Measurements from ENCODE around the gene PRKCQ. TPM values are rescaled to one million over a fixed set of nuclear protein-coding genes. Genes with fewer than 3 reads are reported as not detected.

Gene PRKCQ
- total RNA-seq, 2 experiments from 2014 or later: 32.9 to 39.0 TPM

GRCh38 chr10:6595499-6595898 is 15.4 kb upstream of the PRKCQ start:
- no peaks in the 10 kb centered on the region for H3K27me3 Mint-ChIP-seq
- H3K4me3 Mint-ChIP-seq: peak overlapping the region; percentile 46
- H3K9me3 Mint-ChIP-seq (ENCODE audit: low read depth): peaks cover 7% of the 10 kb centered on the region
- H3K36me3 Mint-ChIP-seq (ENCODE audit: low read depth): peaks cover 34% of the 10 kb centered on the region
- DNase-seq (no peak), ATAC-seq (no peak)
- peak overlapping the region; percentile 85 for H3K27ac Mint-ChIP-seq
- CTCF ChIA-PET: interaction anchor here (1.0 to 1.5 kb wide), 4 partner anchors 9 to 102 kb away, joined by 3 to 8 read pairs (median 4); no protein-coding TSS in a partner anchor
- H3K4me1 Mint-ChIP-seq: peaks cover 92% of the 10 kb centered on the region
- POLR2A ChIA-PET: no interaction called here
- intact Hi-C loops (cut with DNase I, micrococcal nuclease): loop anchor here in 1 of 2 experiments (10.0 kb wide), 1 partner anchor 541 kb away; no protein-coding TSS in a partner anchor

GRCh38 chr10:6593241-6593671 is 13.2 kb upstream of the PRKCQ start:
- ChIA-PET POLR2A (interaction anchor here (0.8 to 1.8 kb wide), 4 partner anchors 8 to 14 kb away, joined by 4 to 9 read pairs (median 6); no protein-coding TSS in a partner anchor), CTCF (interaction anchor here (1.2 to 2.8 kb wide), 8 partner anchors 9 to 55 kb away, joined by 4 to 12 read pairs (median 8); partner anchors contain the start of gene PRKCQ)
- peak; percentile 73 for ATAC-seq
- H3K4me1 Mint-ChIP-seq: peaks cover 92% of the 10 kb centered on the region
- no peaks in the 10 kb centered on the region for H3K27me3 Mint-ChIP-seq
- no peaks in the 10 kb centered on the region for H3K9me3 Mint-ChIP-seq (ENCODE audit: low read depth)
- peak overlapping the region; percentile 87 for H3K27ac Mint-ChIP-seq
- intact Hi-C loops (cut with DNase I, micrococcal nuclease): loop anchor here (2.0 to 10.0 kb wide), 3 partner anchors 14 to 538 kb away; no protein-coding TSS in a partner anchor
- peak; percentile 37 for DNase-seq
- peak overlapping the region; percentile 33 for H3K4me3 Mint-ChIP-seq
- H3K36me3 Mint-ChIP-seq (ENCODE audit: low read depth): peaks cover 41% of the 10 kb centered on the region

- CTCF ChIA-PET: interaction anchor here (1.1 to 2.8 kb wide), 8 partner anchors 8 to 56 kb away, joined by 3 to 12 read pairs (median 8); partner anchors contain the start of gene PRKCQ
- peak; percentile 63 for ATAC-seq
- Mint-ChIP-seq H3K36me3 (ENCODE audit: low read depth) (peaks cover 40% of the 10 kb centered on the region), H3K9me3 (ENCODE audit: low read depth) (no peaks in the 10 kb centered on the region), H3K4me1 (peaks cover 90% of the 10 kb centered on the region), H3K4me3 (peak overlapping the region; percentile 16), H3K27ac (peak overlapping the region; percentile 87), H3K27me3 (no peaks in the 10 kb centered on the region)
- no peak for DNase-seq
- intact Hi-C loops (cut with DNase I, micrococcal nuclease): loop anchor here (1.0 to 10.0 kb wide), 6 partner anchors 9 to 540 kb away; no protein-coding TSS in a partner anchor
- POLR2A ChIA-PET: interaction anchor here (1.2 to 1.8 kb wide), 2 partner anchors 9 to 15 kb away, joined by 4 to 8 read pairs; no protein-coding TSS in a partner anchor
Observed at GRCh38 chr10:6592080-6592479, 12.0 kb upstream of the PRKCQ start.

GRCh38 chr10:6591668-6592067 is 11.6 kb upstream of the PRKCQ start:
- ChIA-PET POLR2A (interaction anchor here (1.1 to 1.8 kb wide), 3 partner anchors 10 to 48 kb away, joined by 3 to 8 read pairs (median 5); no protein-coding TSS in a partner anchor), CTCF (interaction anchor here (0.7 to 2.1 kb wide), 7 partner anchors 11 to 57 kb away, joined by 3 to 8 read pairs (median 4); no protein-coding TSS in a partner anchor)
- Mint-ChIP-seq H3K4me1 (peaks cover 89% of the 10 kb centered on the region), H3K27me3 (no peaks in the 10 kb centered on the region), H3K9me3 (ENCODE audit: low read depth) (no peaks in the 10 kb centered on the region), H3K36me3 (ENCODE audit: low read depth) (peaks cover 40% of the 10 kb centered on the region), H3K27ac (peak overlapping the region; percentile 87), H3K4me3 (no peak overlapping the region)
- intact Hi-C loops (cut with DNase I, micrococcal nuclease): loop anchor here (1.0 to 10.0 kb wide), 6 partner anchors 8 to 539 kb away; no protein-coding TSS in a partner anchor
- no peak for DNase-seq
- no peak for ATAC-seq

GRCh38 chr10:6590100-6590499 is 10.0 kb upstream of the PRKCQ start:
- H3K36me3 Mint-ChIP-seq (ENCODE audit: low read depth): peaks cover 54% of the 10 kb centered on the region
- no peak for ATAC-seq
- ChIA-PET CTCF (interaction anchor here (0.6 to 1.7 kb wide), 3 partner anchors 9 to 180 kb away, joined by 3 to 7 read pairs (median 3); no protein-coding TSS in a partner anchor), POLR2A (interaction anchor here (1.2 kb wide), 1 partner anchor 17 kb away, joined by 4 read pairs; no protein-coding TSS in a partner anchor)
- intact Hi-C loops (cut with DNase I, micrococcal nuclease): loop anchor here (5.0 to 10.0 kb wide), 2 partner anchors 453 to 535 kb away; no protein-coding TSS in a partner anchor
- peaks cover 92% of the 10 kb centered on the region for H3K4me1 Mint-ChIP-seq
- DNase-seq: no peak
- no peak overlapping the region for H3K4me3 Mint-ChIP-seq
- H3K27me3 Mint-ChIP-seq: no peaks in the 10 kb centered on the region
- no peaks in the 10 kb centered on the region for H3K9me3 Mint-ChIP-seq (ENCODE audit: low read depth)
- H3K27ac Mint-ChIP-seq: peak overlapping the region; percentile 35

- ChIA-PET CTCF (interaction anchor here (1.0 to 1.7 kb wide), 3 partner anchors 9 to 179 kb away, joined by 3 to 4 read pairs (median 3); no protein-coding TSS in a partner anchor), POLR2A (interaction anchor here (0.7 to 1.2 kb wide), 2 partner anchors 18 to 212 kb away, joined by 3 to 4 read pairs; no protein-coding TSS in a partner anchor)
- ATAC-seq (no peak), DNase-seq (no peak)
- no peaks in the 10 kb centered on the region for H3K27me3 Mint-ChIP-seq
- H3K27ac Mint-ChIP-seq: peak overlapping the region; percentile 37
- peaks cover 59% of the 10 kb centered on the region for H3K36me3 Mint-ChIP-seq (ENCODE audit: low read depth)
- intact Hi-C loops (cut with DNase I, micrococcal nuclease): loop anchor here (5.0 to 10.0 kb wide), 5 partner anchors 315 to 775 kb away; partner anchors contain the start of gene GDI2 (in 1 of the 2)
- peaks cover 93% of the 10 kb centered on the region for H3K4me1 Mint-ChIP-seq
- no peak overlapping the region for H3K4me3 Mint-ChIP-seq
- no peaks in the 10 kb centered on the region for H3K9me3 Mint-ChIP-seq (ENCODE audit: low read depth)
Observed at GRCh38 chr10:6589287-6590094, 9.4 kb upstream of the PRKCQ start.

- intact Hi-C loops (cut with DNase I, micrococcal nuclease): loop anchor here in 1 of 2 experiments (10.0 kb wide), 3 partner anchors 314 to 774 kb away; partner anchors contain the start of gene GDI2
- DNase-seq: no peak
- Mint-ChIP-seq H3K4me3 (no peak overlapping the region), H3K27ac (peak overlapping the region; percentile 37), H3K36me3 (ENCODE audit: low read depth) (peaks cover 63% of the 10 kb centered on the region), H3K4me1 (peaks cover 91% of the 10 kb centered on the region), H3K9me3 (ENCODE audit: low read depth) (no peaks in the 10 kb centered on the region), H3K27me3 (no peaks in the 10 kb centered on the region)
- CTCF ChIA-PET: interaction anchor here (1.0 to 1.7 kb wide), 5 partner anchors 8 to 179 kb away, joined by 3 to 4 read pairs (median 4); no protein-coding TSS in a partner anchor
- no peak for ATAC-seq
- POLR2A ChIA-PET: interaction anchor here (0.7 to 1.2 kb wide), 2 partner anchors 18 to 211 kb away, joined by 3 to 4 read pairs; no protein-coding TSS in a partner anchor
Observed at GRCh38 chr10:6588845-6589244, 8.8 kb upstream of the PRKCQ start.

GRCh38 chr10:6588082-6588481 is 8.0 kb upstream of the PRKCQ start:
- DNase-seq: no peak
- Mint-ChIP-seq H3K4me1 (peaks cover 91% of the 10 kb centered on the region), H3K4me3 (no peak overlapping the region), H3K9me3 (ENCODE audit: low read depth) (no peaks in the 10 kb centered on the region), H3K27me3 (no peaks in the 10 kb centered on the region), H3K27ac (peak overlapping the region; percentile 56), H3K36me3 (ENCODE audit: low read depth) (peaks cover 67% of the 10 kb centered on the region)
- POLR2A ChIA-PET: no interaction called here
- ATAC-seq: no peak
- intact Hi-C loops (cut with DNase I, micrococcal nuclease): loop anchor here in 1 of 2 experiments (10.0 kb wide), 3 partner anchors 313 to 773 kb away; partner anchors contain the start of gene GDI2
- CTCF ChIA-PET: interaction anchor here (0.6 to 1.6 kb wide), 4 partner anchors 9 to 343 kb away, joined by 3 to 4 read pairs (median 4); no protein-coding TSS in a partner anchor

- intact Hi-C loops (cut with DNase I, micrococcal nuclease): loop anchor here in 1 of 2 experiments (10.0 kb wide), 3 partner anchors 312 to 772 kb away; partner anchors contain the start of gene GDI2
- ChIA-PET POLR2A (interaction anchor here (0.7 kb wide), 1 partner anchor 106 kb away, joined by 4 read pairs; no protein-coding TSS in a partner anchor), CTCF (interaction anchor here (0.7 to 1.7 kb wide), 8 partner anchors 10 to 597 kb away, joined by 3 to 8 read pairs (median 3); no protein-coding TSS in a partner anchor)
- DNase-seq (peak; percentile 56), ATAC-seq (peak; percentile 39)
- Mint-ChIP-seq H3K9me3 (ENCODE audit: low read depth) (no peaks in the 10 kb centered on the region), H3K36me3 (ENCODE audit: low read depth) (peaks cover 81% of the 10 kb centered on the region), H3K4me3 (peak overlapping the region; percentile 89), H3K27me3 (no peaks in the 10 kb centered on the region), H3K27ac (peak overlapping the region; percentile 97), H3K4me1 (peaks cover 91% of the 10 kb centered on the region)
Observed at GRCh38 chr10:6586501-6586900, 6.4 kb upstream of the PRKCQ start.

GRCh38 chr10:6583447-6583846 is 3.4 kb upstream of the PRKCQ start:
- ChIA-PET POLR2A (interaction anchor here (0.5 to 1.8 kb wide), 3 partner anchors 9 to 686 kb away, joined by 4 to 6 read pairs (median 4); no protein-coding TSS in a partner anchor), CTCF (interaction anchor here (0.6 to 5.3 kb wide), 8 partner anchors 9 to 166 kb away, joined by 3 to 39 read pairs (median 4); no protein-coding TSS in a partner anchor)
- intact Hi-C loops (cut with DNase I, micrococcal nuclease): loop anchor here (1.0 to 10.0 kb wide), 6 partner anchors 9 to 769 kb away; partner anchors contain the start of genes GDI2 (in 1 of the 2) and PFKFB3 (in 1 of the 2)
- ATAC-seq (peak; percentile 8), DNase-seq (peak; percentile 84)
- peaks cover 62% of the 10 kb centered on the region for H3K4me1 Mint-ChIP-seq
- H3K27me3 Mint-ChIP-seq: no peaks in the 10 kb centered on the region
- peaks cover 64% of the 10 kb centered on the region for H3K36me3 Mint-ChIP-seq (ENCODE audit: low read depth)
- H3K9me3 Mint-ChIP-seq (ENCODE audit: low read depth): no peaks in the 10 kb centered on the region
- H3K4me3 Mint-ChIP-seq: peak overlapping the region; percentile 89
- peak overlapping the region; percentile 97 for H3K27ac Mint-ChIP-seq

Data from activated CD4-positive, alpha-beta T cell treated with anti-CD3 and anti-CD28 coated beads for 36 hours (primary cell).